Type B pancreatic cell (in vitro differentiated cells): ENCODE results near the gene SLC38A1. TPM values are rescaled to one million over a fixed set of nuclear protein-coding genes. Genes with fewer than 3 reads are reported as not detected.

ENCODE experiments used
- DNase-seq: peaks from one replicate; pipeline ENCODE4 v3.0.0; 2021; ENCODE audit warnings: mixed read lengths; ENCODE audit not compliant: unreplicated experiment; ENCODE audit errors: extremely low spot score
- H3K27ac Mint-ChIP-seq: 2 replicates; pipeline ENCODE4 v1.8.0; 2021; ENCODE audit warnings: mild to moderate bottlenecking, mixed read lengths
- H3K27me3 Mint-ChIP-seq: 2 replicates; pipeline ENCODE4 v1.8.0; 2021; ENCODE audit warnings: mixed read lengths
- H3K36me3 Mint-ChIP-seq: 2 replicates; pipeline ENCODE4 v1.8.0; 2021; ENCODE audit warnings: mixed read lengths
- H3K4me1 Mint-ChIP-seq: one replicate; pipeline ENCODE4 v1.8.0; 2021; ENCODE audit warnings: mixed read lengths; ENCODE audit not compliant: unreplicated experiment
- H3K4me3 Mint-ChIP-seq: 2 replicates; pipeline ENCODE4 v1.8.0; 2021; ENCODE audit warnings: mild to moderate bottlenecking, mixed read lengths
- H3K9me3 Mint-ChIP-seq: 2 replicates; pipeline ENCODE4 v1.8.0; 2021; ENCODE audit warnings: mixed read lengths
- total RNA-seq: library from RNA; stranded (reverse); gene quantifications from 2 replicates; pipeline ENCODE4 v1.2.1, GENCODE V29; 2021; ENCODE audit warnings: low replicate concordance
- TF ChIP-seq, protein P1 (sequence below): fragments of 200-600 bp; sonication (generic); conservative IDR thresholded peaks from 2 replicates; pipeline ENCODE4 v1.5.0; 2021; ENCODE audit warnings: antibody characterized with exemption, mild to moderate bottlenecking

Gene SLC38A1
- total RNA-seq, 1 donor from 2014 or later = 99.8 TPM

DNA sequence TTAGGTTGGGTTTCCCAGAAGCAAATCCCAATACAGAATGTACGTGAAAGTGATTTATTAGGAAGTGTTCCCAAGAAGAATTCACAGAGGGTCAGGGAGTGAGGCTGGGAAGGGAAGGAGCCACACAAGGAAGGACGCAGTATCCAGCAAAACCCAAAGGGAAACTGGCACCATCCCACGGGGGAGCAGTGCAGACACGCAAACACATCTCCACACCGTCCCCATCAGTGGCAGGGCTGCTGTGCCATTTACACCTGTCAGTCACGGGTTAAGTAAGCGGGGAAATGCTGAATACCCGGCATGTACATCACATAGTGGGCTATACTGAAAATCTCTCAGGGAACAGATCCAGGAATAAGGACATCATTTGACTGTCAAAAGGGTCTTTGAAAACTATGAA is 93.9 kb downstream of the SLC38A1 start:
- Mint-ChIP-seq H3K9me3 (no peaks in the 10 kb centered on the region), H3K27me3 (no peaks in the 10 kb centered on the region), H3K4me1 (peaks cover 5% of the 10 kb centered on the region), H3K4me3 (no peak overlapping the region), H3K36me3 (no peaks in the 10 kb centered on the region), H3K27ac (no peak overlapping the region)
- no peak for DNase-seq
- TF ChIP-seq, protein P1, sequence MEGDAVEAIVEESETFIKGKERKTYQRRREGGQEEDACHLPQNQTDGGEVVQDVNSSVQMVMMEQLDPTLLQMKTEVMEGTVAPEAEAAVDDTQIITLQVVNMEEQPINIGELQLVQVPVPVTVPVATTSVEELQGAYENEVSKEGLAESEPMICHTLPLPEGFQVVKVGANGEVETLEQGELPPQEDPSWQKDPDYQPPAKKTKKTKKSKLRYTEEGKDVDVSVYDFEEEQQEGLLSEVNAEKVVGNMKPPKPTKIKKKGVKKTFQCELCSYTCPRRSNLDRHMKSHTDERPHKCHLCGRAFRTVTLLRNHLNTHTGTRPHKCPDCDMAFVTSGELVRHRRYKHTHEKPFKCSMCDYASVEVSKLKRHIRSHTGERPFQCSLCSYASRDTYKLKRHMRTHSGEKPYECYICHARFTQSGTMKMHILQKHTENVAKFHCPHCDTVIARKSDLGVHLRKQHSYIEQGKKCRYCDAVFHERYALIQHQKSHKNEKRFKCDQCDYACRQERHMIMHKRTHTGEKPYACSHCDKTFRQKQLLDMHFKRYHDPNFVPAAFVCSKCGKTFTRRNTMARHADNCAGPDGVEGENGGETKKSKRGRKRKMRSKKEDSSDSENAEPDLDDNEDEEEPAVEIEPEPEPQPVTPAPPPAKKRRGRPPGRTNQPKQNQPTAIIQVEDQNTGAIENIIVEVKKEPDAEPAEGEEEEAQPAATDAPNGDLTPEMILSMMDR = no peak

DNA sequence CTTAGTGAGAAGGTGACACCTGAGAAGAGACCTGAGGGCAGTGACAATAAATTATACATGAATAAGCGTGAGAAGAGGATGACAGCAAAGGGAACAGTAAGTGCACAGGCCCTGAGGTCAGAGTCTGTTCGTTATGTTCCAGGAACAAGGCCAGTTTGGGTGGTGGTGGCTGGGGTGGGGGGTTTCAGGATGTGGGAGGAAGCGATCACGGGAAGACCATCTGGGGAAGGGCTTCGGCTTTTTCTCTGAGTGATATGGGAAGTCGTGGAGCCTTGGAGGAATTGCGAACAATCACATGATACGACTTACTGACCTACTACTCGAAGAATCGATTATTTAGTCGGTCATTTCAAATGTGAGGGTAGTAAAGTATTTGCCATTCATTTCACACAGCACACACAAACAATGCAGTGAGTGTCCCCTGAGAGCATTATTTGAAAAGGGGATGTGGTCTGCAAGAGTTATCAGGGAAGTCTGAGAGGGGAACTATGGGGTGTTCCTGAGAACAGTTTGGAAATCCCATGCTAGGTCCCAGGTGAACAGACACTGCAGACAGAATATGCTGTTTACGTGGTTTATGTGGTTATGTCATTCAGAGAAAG is 94.7 kb downstream of the SLC38A1 start:
- Mint-ChIP-seq H3K4me3 (no peak overlapping the region), H3K9me3 (no peaks in the 10 kb centered on the region), H3K36me3 (no peaks in the 10 kb centered on the region), H3K4me1 (peaks cover 5% of the 10 kb centered on the region), H3K27me3 (no peaks in the 10 kb centered on the region), H3K27ac (no peak overlapping the region)
- TF ChIP-seq, protein P1 = no peak
- no peak for DNase-seq

DNA sequence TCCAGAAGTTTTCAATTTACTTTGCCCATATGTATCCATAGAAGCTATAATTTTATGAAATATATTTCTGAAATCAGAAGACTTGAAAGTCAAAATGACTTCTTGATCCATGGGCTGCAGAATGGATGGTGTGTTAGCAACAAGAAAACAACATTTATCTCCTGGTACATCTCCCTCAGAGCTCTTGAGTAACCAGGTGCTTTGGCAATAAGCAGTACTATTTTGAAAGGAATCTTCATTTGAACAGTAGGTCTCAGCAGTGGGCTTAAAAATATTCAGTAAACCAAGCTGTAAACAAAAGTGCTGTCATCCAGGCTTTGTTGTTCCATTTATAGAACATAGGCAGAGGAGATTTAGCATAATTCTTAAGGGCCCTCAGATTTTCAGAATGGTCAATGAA is 100.4 kb downstream of the SLC38A1 start:
- peaks cover 4% of the 10 kb centered on the region for H3K9me3 Mint-ChIP-seq
- no peaks in the 10 kb centered on the region for H3K27me3 Mint-ChIP-seq
- H3K4me1 Mint-ChIP-seq = no peaks in the 10 kb centered on the region
- H3K4me3 Mint-ChIP-seq = no peak overlapping the region
- H3K27ac Mint-ChIP-seq = no peak overlapping the region
- H3K36me3 Mint-ChIP-seq = no peaks in the 10 kb centered on the region
- DNase-seq = no peak
- TF ChIP-seq, protein P1 = no peak

DNA sequence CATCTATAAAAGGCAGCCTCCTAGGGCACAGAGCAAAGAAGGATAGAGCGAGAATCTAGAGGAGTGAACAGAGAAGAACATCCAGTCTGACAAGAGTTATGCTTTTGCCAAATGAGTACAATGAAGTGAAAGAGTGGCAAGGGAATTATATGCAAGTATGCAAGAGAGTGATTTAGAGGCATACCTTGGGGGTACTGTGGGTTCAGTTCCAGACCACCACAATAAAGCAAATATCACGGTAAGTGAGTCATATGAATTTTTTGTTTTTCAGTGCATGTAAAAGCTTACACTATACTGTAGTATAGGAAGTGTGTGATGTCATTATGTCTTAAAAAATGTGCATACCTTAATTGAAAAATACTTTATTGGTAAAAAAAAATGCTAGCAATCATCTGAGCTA is 101.4 kb downstream of the SLC38A1 start:
- Mint-ChIP-seq H3K27ac (no peak overlapping the region), H3K36me3 (no peaks in the 10 kb centered on the region), H3K4me1 (no peaks in the 10 kb centered on the region), H3K27me3 (no peaks in the 10 kb centered on the region), H3K4me3 (no peak overlapping the region), H3K9me3 (peaks cover 4% of the 10 kb centered on the region)
- TF ChIP-seq, protein P1 = no peak
- no peak for DNase-seq

DNA sequence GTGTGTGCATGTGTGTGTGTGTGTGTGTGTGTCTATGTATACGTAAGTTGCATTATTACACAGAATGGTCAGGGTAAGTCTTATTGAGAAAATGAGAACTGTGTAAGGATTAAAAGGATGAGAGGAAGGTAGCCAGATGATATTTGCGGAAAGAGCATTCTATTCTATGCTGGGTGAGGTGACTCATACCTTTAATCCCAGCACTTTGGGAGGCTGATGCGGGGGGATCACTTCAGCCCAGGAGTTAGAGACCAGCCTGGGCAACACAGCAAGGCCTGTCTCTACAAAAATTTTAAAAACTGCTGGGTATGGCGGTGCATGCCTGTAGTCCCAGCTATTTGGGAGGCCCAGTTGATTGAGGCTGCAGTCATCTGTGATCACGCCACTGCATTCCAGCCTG is 103.7 kb downstream of the SLC38A1 start:
- Mint-ChIP-seq H3K4me1 (peaks cover 14% of the 10 kb centered on the region), H3K27me3 (no peaks in the 10 kb centered on the region), H3K36me3 (no peaks in the 10 kb centered on the region), H3K4me3 (no peak overlapping the region), H3K27ac (no peak overlapping the region), H3K9me3 (peaks cover 4% of the 10 kb centered on the region)
- DNase-seq = no peak
- TF ChIP-seq, protein P1 = no peak
